ENCODE measurements around the gene PRELID2.

The PRELID2 gene

DNA sequence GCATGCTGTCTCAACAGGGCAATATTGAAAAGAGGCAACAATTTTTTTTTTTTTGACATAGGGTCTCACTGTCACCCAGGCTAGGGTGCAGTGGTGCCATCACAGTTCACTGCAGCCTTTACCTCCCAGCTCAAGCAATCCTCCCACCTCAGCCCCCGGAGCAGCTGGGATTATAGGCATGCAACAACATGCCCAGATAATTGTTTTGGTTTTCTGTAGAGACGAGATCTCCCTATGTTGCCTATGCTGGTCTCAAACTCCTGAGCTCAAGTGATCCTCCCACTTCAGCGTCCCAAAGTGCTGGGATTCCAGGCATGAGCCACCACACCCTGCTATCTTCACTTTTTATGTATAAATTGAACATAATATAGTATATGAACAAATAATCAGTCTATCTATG is 47.6 kb downstream of the PRELID2 start:
- FAIRE-seq (no peak), DNase-seq (ENCODE audit: insufficient read length, low spot score) (no peak)
- TF ChIP-seq SPI1 (IDR thresholded peaks at IDR 0.05; ENCODE audit: low read depth, low read length) (no peak), POLR2A (IDR thresholded peaks at IDR 0.05; ENCODE audit: low read depth, low read length) (no peak), POLR2AphosphoS5 (IDR thresholded peaks at IDR 0.05; ENCODE audit: low read depth, low read length) (no peak), TAF1 (IDR thresholded peaks at IDR 0.05; ENCODE audit: low read depth, low read length) (no peak), PAX5 (IDR thresholded peaks at IDR 0.05; ENCODE audit: insufficient read depth, low read length, severe bottlenecking) (no peak), POU2F2 (IDR thresholded peaks at IDR 0.05; ENCODE audit: low read depth, low read length) (no peak)

GRCh38 chr5:145787001-145787400 is 48.1 kb downstream of the PRELID2 start:
- no peak for TF ChIP-seq TAF1 (IDR thresholded peaks at IDR 0.05; ENCODE audit: low read depth, low read length)
- FAIRE-seq (no peak), DNase-seq (ENCODE audit: insufficient read length, low spot score) (no peak)

DNA sequence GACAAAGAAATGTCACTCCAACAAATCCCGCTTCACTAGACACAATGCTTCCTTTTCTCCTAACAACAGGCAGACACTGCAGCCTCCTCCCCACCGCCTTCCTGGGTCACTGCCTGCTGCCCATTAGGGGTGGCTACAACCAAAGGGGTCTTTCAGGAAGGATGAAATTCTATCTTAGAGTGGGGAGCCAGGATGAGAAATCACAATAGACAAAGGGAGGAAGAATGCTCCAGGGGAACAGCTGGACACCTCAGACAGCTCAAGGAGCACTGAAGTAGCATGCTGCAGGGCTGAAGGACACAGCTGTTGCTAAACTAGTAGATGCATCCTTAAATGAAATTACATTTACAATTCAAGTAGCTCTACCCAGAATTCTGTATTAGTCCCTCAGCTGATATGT is 54.2 kb downstream of the PRELID2 start:
- TF ChIP-seq PAX5 (IDR thresholded peaks at IDR 0.05; ENCODE audit: insufficient read depth, low read length, severe bottlenecking) (no peak), POLR2A (IDR thresholded peaks at IDR 0.05; ENCODE audit: low read depth, low read length) (no peak)
- DNase-seq (ENCODE audit: insufficient read length, low spot score) (no peak), FAIRE-seq (no peak)

GRCh38 chr5:145778144-145778900 is 56.8 kb downstream of the PRELID2 start:
- no peak for DNase-seq (ENCODE audit: insufficient read length, low spot score)
- FAIRE-seq, result no peak
- no peak for TF ChIP-seq TAF1 (IDR thresholded peaks at IDR 0.05; ENCODE audit: low read depth, low read length)
- TF ChIP-seq POLR2AphosphoS5 (IDR thresholded peaks at IDR 0.05; ENCODE audit: low read depth, low read length), result no peak
- no peak for TF ChIP-seq SPI1 (IDR thresholded peaks at IDR 0.05; ENCODE audit: low read depth, low read length)

- TF ChIP-seq POU2F2 (IDR thresholded peaks at IDR 0.05; ENCODE audit: low read depth, low read length) (no peak), POLR2AphosphoS5 (IDR thresholded peaks at IDR 0.05; ENCODE audit: low read depth, low read length) (no peak), TAF1 (IDR thresholded peaks at IDR 0.05; ENCODE audit: low read depth, low read length) (no peak), SPI1 (IDR thresholded peaks at IDR 0.05; ENCODE audit: low read depth, low read length) (no peak)
- no peak for DNase-seq (ENCODE audit: insufficient read length, low spot score)
- FAIRE-seq, result no peak
These were observed 57.6 kb downstream of the PRELID2 start for GRCh38 chr5:145777445-145778063.

- TF ChIP-seq POU2F2 (IDR thresholded peaks at IDR 0.05; ENCODE audit: low read depth, low read length) (no peak), PAX5 (IDR thresholded peaks at IDR 0.05; ENCODE audit: insufficient read depth, low read length, severe bottlenecking) (no peak), TAF1 (IDR thresholded peaks at IDR 0.05; ENCODE audit: low read depth, low read length) (no peak), POLR2AphosphoS5 (IDR thresholded peaks at IDR 0.05; ENCODE audit: low read depth, low read length) (no peak), SPI1 (IDR thresholded peaks at IDR 0.05; ENCODE audit: low read depth, low read length) (no peak), POLR2A (IDR thresholded peaks at IDR 0.05; ENCODE audit: low read depth, low read length) (no peak)
- no peak for DNase-seq (ENCODE audit: insufficient read length, low spot score)
- no peak for FAIRE-seq
These were observed 58.3 kb downstream of the PRELID2 start for GRCh38 chr5:145776886-145777285.

DNA sequence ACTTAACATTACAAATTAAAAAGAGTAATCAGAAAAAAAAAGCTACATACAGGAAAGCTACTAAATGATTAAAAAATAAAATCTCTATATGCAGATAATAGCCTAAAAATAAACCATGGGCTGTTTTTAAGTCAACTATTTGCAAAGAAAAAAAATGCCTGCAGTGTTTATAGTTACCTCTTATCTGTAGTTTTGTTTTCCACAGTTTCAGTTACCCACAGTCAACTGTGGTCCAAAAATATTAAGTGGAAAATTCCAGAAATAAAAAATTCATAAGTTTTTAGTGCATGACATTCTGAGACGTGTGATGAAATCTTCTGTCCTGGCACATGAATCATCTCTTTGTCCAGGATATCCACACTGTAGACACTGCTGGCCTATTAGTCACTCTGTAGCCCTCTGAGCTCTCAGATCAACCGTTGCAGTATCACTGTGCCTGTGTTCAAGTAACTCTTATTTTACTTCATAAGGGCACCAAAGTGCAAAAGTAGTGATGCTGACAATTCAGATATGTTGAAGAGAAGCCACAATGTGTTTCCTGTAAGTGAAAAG is 59.2 kb downstream of the PRELID2 start:
- TF ChIP-seq TAF1 (IDR thresholded peaks at IDR 0.05; ENCODE audit: low read depth, low read length) (no peak), SPI1 (IDR thresholded peaks at IDR 0.05; ENCODE audit: low read depth, low read length) (no peak), POU2F2 (IDR thresholded peaks at IDR 0.05; ENCODE audit: low read depth, low read length) (no peak), POLR2A (IDR thresholded peaks at IDR 0.05; ENCODE audit: low read depth, low read length) (no peak)
- FAIRE-seq (no peak), DNase-seq (ENCODE audit: insufficient read length, low spot score) (no peak)

GRCh38 chr5:145775411-145775810 is 59.7 kb downstream of the PRELID2 start:
- DNase-seq (ENCODE audit: insufficient read length, low spot score), result no peak
- TF ChIP-seq POLR2A (IDR thresholded peaks at IDR 0.05; ENCODE audit: low read depth, low read length) (no peak), SPI1 (IDR thresholded peaks at IDR 0.05; ENCODE audit: low read depth, low read length) (no peak), POU2F2 (IDR thresholded peaks at IDR 0.05; ENCODE audit: low read depth, low read length) (no peak), POLR2AphosphoS5 (IDR thresholded peaks at IDR 0.05; ENCODE audit: low read depth, low read length) (no peak), TAF1 (IDR thresholded peaks at IDR 0.05; ENCODE audit: low read depth, low read length) (no peak), PAX5 (IDR thresholded peaks at IDR 0.05; ENCODE audit: insufficient read depth, low read length, severe bottlenecking) (no peak)
- no peak for FAIRE-seq

- TF ChIP-seq POLR2A (IDR thresholded peaks at IDR 0.05; ENCODE audit: low read depth, low read length) (no peak), TAF1 (IDR thresholded peaks at IDR 0.05; ENCODE audit: low read depth, low read length) (no peak), PAX5 (IDR thresholded peaks at IDR 0.05; ENCODE audit: insufficient read depth, low read length, severe bottlenecking) (no peak), POLR2AphosphoS5 (IDR thresholded peaks at IDR 0.05; ENCODE audit: low read depth, low read length) (no peak), SPI1 (IDR thresholded peaks at IDR 0.05; ENCODE audit: low read depth, low read length) (no peak), POU2F2 (IDR thresholded peaks at IDR 0.05; ENCODE audit: low read depth, low read length) (no peak)
- DNase-seq (ENCODE audit: insufficient read length, low spot score) (no peak), FAIRE-seq (no peak)
These were observed 60.7 kb downstream of the PRELID2 start for GRCh38 chr5:145774442-145774841.

GRCh38 chr5:145772466-145772865 is 62.7 kb downstream of the PRELID2 start:
- DNase-seq (ENCODE audit: insufficient read length, low spot score), result no peak
- TF ChIP-seq POU2F2 (IDR thresholded peaks at IDR 0.05; ENCODE audit: low read depth, low read length) (no peak), POLR2AphosphoS5 (IDR thresholded peaks at IDR 0.05; ENCODE audit: low read depth, low read length) (no peak), PAX5 (IDR thresholded peaks at IDR 0.05; ENCODE audit: insufficient read depth, low read length, severe bottlenecking) (no peak), POLR2A (IDR thresholded peaks at IDR 0.05; ENCODE audit: low read depth, low read length) (no peak), SPI1 (IDR thresholded peaks at IDR 0.05; ENCODE audit: low read depth, low read length) (no peak), TAF1 (IDR thresholded peaks at IDR 0.05; ENCODE audit: low read depth, low read length) (no peak)
- FAIRE-seq, result no peak
